ENCODE results near the gene KLHL42. TPM values are rescaled to one million over a fixed set of nuclear protein-coding genes. Genes with fewer than 3 reads are reported as not detected.

Gene KLHL42
- polyA plus RNA-seq, 2 of the 4 experiments (the other 2 are of a cell fraction) = 15.2 to 29.1 TPM

DNA sequence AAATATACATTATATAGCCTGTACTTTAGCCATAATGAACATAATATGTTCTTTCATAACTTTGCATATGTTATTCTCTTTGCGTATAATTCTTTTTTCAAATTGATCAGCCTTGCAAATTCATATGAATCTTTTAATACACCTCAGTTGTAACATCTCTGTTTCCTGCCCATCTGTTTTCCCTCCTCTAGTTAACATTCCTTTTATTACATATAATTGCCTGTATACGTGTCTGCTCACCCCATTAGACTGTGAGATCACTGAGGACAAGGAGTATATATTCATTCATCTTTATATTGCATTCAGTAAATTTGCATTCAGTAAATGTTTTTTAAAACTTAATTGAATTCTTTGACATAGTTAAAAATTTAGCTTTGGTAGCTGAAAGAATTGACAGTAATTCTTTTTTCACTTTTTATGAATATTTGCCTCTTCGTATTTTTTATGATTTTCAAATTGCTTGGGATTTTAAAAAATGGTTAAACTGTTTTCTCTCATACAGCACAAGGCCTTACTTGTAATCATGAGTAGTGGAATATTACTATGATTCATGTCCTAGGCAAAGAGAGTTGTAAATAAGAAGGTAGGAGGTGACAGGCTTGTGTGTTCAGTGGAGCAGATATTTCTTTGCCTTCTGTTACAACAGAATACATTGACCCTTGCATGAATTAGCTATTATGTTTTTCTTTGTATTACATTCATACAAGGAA, 32.8 kb upstream of the KLHL42 start:
- Histone ChIP-seq H3K4me3 (no peak overlapping the region), H3K9me3 (no peaks in the 10 kb centered on the region), H3K27ac (peak overlapping the region; percentile 81 to 82), H3K4me2 (peak overlapping the region; percentile 79), H3K4me1 (peaks cover 56% of the 10 kb centered on the region)
- POLR2A ChIA-PET = no interaction called here
- CTCF ChIA-PET = interaction anchor here (2.0 to 3.3 kb wide), 3 partner anchors 13 to 73 kb away, joined by 6 to 19 read pairs (median 6); no protein-coding TSS in a partner anchor
- peak; percentile 31 to 53 for DNase-seq (ENCODE audit: low read depth in 1 of 2, low spot score in 1 of 2)
- peak; percentile 76 to 90 for ATAC-seq
- 62% methylated on average over 3 of the region's 3 CpGs for WGBS (ENCODE audit: missing lambda C conversion rate)
- TF ChIP-seq HOXB5 (CRISPR knock-in tag; IDR thresholded peaks at IDR 0.05) (no peak), ZC3H11A (IDR thresholded peaks at IDR 0.05) (no peak), FOSL2 (IDR thresholded peaks at IDR 0.05) (no peak), FOSL2 (CRISPR knock-in tag; IDR thresholded peaks at IDR 0.05) (0 out of 2 replicates have a peak, but pooled peaks have one; percentile 31), POLR2A (IDR thresholded peaks at IDR 0.05; ENCODE audit: low read length) (no peak)
- TF ChIP-seq, protein P1, sequence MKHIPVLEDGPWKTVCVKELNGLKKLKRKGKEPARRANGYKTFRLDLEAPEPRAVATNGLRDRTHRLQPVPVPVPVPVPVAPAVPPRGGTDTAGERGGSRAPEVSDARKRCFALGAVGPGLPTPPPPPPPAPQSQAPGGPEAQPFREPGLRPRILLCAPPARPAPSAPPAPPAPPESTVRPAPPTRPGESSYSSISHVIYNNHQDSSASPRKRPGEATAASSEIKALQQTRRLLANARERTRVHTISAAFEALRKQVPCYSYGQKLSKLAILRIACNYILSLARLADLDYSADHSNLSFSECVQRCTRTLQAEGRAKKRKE (CRISPR knock-in tag; IDR thresholded peaks at IDR 0.05; ENCODE audit: low read depth) = no peak
- no peak for FAIRE-seq

DNA sequence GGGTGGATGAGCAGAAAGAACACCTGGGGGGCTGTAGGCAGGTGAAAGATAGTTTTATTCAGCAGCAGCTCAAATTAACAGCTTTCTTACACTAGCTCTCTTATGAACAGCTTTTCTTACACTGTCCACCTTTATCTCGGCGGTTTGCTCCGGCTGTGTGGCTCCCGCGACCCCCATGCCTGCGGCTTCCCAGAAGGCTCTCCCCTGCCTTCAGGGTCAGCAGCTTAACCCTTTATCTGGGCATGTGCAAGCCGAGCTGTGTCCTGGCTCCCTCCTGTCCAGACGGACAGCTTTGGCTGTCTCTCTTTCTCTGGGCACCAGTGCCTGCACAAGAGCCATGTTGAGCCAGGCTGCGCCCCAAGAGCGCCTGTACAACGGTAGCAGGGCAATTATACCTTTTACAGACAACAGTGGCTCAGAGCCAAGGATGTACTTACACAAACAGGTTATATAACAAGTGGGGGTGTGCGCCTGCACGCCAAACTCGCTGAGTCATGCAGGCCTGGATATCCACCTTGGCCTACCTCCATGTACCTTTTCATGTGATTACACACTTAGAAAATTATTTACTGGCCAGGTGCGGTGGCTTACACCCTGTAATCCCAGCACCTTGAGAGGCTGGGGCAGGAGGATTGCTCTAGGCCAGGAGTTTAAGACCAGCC, 28.5 kb upstream of the KLHL42 start:
- TF ChIP-seq TP53 (CRISPR knock-in tag; IDR thresholded peaks at IDR 0.05) = no peak
- TF ChIP-seq JUNB (IDR thresholded peaks at IDR 0.05) = 0 out of 2 replicates have a peak, but pooled peaks have one; percentile 15
- TF ChIP-seq EHF (CRISPR knock-in tag; IDR thresholded peaks at IDR 0.05) = peak; percentile 46; the same call in 1 of the 2 replicates
- TF ChIP-seq MAFK (IDR thresholded peaks at IDR 0.05; ENCODE audit: partially characterized antibody) = peak; percentile 90
- TF ChIP-seq FOXS1 (CRISPR knock-in tag; IDR thresholded peaks at IDR 0.05) = peak; percentile 46; the same call in 1 of the 2 replicates
- no peak for TF ChIP-seq BHLHE40 (IDR thresholded peaks at IDR 0.05; ENCODE audit: low read depth, low read length)
- TF ChIP-seq FOSL2 (IDR thresholded peaks at IDR 0.05) = no peak
- TF ChIP-seq FOSL2 (CRISPR knock-in tag; IDR thresholded peaks at IDR 0.05) = peak; percentile 50; the same call in 1 of the 2 replicates
- TF ChIP-seq NFE2L2 (conservative IDR thresholded peaks at IDR 0.05; ENCODE audit: low read length) = peak; percentile 85
- no peak for TF ChIP-seq CBX2 (IDR thresholded peaks at IDR 0.05; ENCODE audit: borderline replicate concordance, low read depth)
- no peak for TF ChIP-seq POLR2A (IDR thresholded peaks at IDR 0.05; ENCODE audit: low read length)
- ChIA-PET CTCF (interaction anchor here (0.6 to 0.7 kb wide), 2 partner anchors 19 to 293 kb away, joined by 3 read pairs; no protein-coding TSS in a partner anchor), POLR2A (interaction anchor here (1.1 kb wide), 1 partner anchor 28 kb away, joined by 3 read pairs; no protein-coding TSS in a partner anchor)
- 56% methylated on average over 15 of the region's 15 CpGs for WGBS (ENCODE audit: missing lambda C conversion rate)
- FAIRE-seq = no peak
- H3K4me2 ChIP-seq = peak overlapping the region; percentile 62
- peak overlapping the region; percentile 80 to 81 for H3K27ac ChIP-seq
- peak in 1 of 2 experiments; percentile 36; a peak in 3 of 6 replicates for ATAC-seq
- peak in 1 of 2 experiments; percentile 70 for DNase-seq (ENCODE audit: low read depth in 1 of 2, low spot score in 1 of 2)
- H3K4me3 ChIP-seq = no peak overlapping the region
- peaks cover 61% of the 10 kb centered on the region for H3K4me1 ChIP-seq
- H3K9me3 ChIP-seq = no peaks in the 10 kb centered on the region

DNA sequence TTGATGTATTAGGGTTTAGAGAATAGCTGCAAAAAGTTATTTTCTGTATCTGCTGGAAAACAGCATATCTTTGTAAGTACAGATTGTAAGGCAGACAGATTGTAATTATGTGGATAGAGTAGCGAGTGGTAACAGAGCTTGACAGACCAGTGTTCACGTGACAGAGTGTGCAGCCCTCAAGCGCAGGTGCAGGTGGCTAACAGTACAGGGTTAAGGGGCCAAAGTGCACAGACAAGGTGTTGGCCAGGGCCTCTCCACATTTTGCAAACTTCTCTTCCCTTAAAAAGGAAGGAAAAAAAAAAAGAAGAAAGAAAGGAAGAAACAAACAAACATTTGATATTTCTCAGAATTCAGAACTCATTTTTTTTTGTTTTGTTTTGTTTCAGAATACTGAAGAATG, 25.2 kb upstream of the KLHL42 start:
- Histone ChIP-seq H3K27ac (no peak overlapping the region), H3K4me2 (no peak overlapping the region), H3K4me1 (peaks cover 31% of the 10 kb centered on the region), H3K4me3 (no peak overlapping the region), H3K9me3 (no peaks in the 10 kb centered on the region)
- ATAC-seq (no peak), DNase-seq (ENCODE audit: low read depth in 1 of 2, low spot score in 1 of 2) (no peak), FAIRE-seq (no peak)
- ChIA-PET POLR2A (no interaction called here), CTCF (interaction anchor here (0.9 to 1.4 kb wide), 3 partner anchors 16 to 186 kb away, joined by 3 to 7 read pairs (median 3); no protein-coding TSS in a partner anchor)
- WGBS (ENCODE audit: missing lambda C conversion rate) = 88% methylated on average over 3 of the region's 3 CpGs
- TF ChIP-seq ZNF302 (CRISPR knock-in tag; IDR thresholded peaks at IDR 0.05) (no peak), TP53 (CRISPR knock-in tag; IDR thresholded peaks at IDR 0.05) (no peak), EHMT2 (IDR thresholded peaks at IDR 0.05; ENCODE audit: low read depth) (no peak), CBX8 (IDR thresholded peaks at IDR 0.05) (no peak)

DNA sequence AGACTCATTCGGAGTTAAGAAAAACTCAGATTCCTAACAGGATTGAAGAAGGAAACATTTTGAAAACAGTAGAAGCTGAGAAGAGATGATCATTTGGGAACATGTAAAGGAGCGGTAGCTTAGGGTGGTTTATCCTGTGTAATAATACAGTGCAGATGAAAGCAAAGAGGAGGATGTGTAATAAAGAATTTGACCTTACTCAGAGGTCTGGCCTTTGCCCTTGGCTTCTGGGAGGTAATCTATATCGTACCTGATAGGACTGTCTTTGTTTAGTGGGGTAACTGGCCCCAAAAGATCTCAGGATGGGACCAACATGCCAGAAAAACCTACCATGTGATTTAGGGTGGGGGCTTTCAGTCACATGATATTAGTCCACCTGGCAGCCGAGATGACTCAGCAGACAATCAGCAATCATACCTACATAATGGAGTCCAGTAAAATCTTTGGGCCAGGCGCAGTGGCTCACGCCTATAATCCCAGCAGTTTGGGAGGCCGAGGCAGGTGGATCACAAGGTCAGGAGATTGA, 23.3 kb upstream of the KLHL42 start:
- TF ChIP-seq HDAC2 (IDR thresholded peaks at IDR 0.05) = no peak
- TF ChIP-seq HOXA7 (CRISPR knock-in tag; IDR thresholded peaks at IDR 0.05) = no peak
- TF ChIP-seq, protein P2, sequence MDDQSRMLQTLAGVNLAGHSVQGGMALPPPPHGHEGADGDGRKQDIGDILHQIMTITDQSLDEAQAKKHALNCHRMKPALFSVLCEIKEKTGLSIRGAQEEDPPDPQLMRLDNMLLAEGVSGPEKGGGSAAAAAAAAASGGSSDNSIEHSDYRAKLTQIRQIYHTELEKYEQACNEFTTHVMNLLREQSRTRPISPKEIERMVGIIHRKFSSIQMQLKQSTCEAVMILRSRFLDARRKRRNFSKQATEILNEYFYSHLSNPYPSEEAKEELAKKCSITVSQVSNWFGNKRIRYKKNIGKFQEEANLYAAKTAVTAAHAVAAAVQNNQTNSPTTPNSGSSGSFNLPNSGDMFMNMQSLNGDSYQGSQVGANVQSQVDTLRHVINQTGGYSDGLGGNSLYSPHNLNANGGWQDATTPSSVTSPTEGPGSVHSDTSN (IDR thresholded peaks at IDR 0.05) = no peak
- TF ChIP-seq KDM1A (IDR thresholded peaks at IDR 0.05; ENCODE audit: low read depth) = no peak
- TF ChIP-seq PHF8 (IDR thresholded peaks at IDR 0.05; ENCODE audit: borderline replicate concordance, low read depth) = no peak
- no peak for TF ChIP-seq RCOR1 (IDR thresholded peaks at IDR 0.05; ENCODE audit: low read depth, low read length)
- TF ChIP-seq, protein P3, sequence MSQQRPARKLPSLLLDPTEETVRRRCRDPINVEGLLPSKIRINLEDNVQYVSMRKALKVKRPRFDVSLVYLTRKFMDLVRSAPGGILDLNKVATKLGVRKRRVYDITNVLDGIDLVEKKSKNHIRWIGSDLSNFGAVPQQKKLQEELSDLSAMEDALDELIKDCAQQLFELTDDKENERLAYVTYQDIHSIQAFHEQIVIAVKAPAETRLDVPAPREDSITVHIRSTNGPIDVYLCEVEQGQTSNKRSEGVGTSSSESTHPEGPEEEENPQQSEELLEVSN (IDR thresholded peaks at IDR 0.05; ENCODE audit: borderline replicate concordance, low read depth) = no peak
- Histone ChIP-seq H3K4me1 (peaks cover 16% of the 10 kb centered on the region), H3K4me3 (no peak overlapping the region), H3K27ac (peak overlapping the region in 1 of 2 experiments; percentile 48; a peak in 3 of 6 replicates), H3K4me2 (no peak overlapping the region), H3K9me3 (no peaks in the 10 kb centered on the region)
- WGBS (ENCODE audit: missing lambda C conversion rate) = 90% methylated on average over 7 of the region's 7 CpGs
- CTCF ChIA-PET = interaction anchor here (1.2 kb wide), 1 partner anchor 24 kb away, joined by 3 read pairs; no protein-coding TSS in a partner anchor
- FAIRE-seq (no peak), DNase-seq (ENCODE audit: low read depth in 1 of 2, low spot score in 1 of 2) (no peak), ATAC-seq (no peak)
- POLR2A ChIA-PET = no interaction called here
